GM23338 (cell line): Measurements from ENCODE around the gene TRAF4. TPM values are rescaled to one million over a fixed set of nuclear protein-coding genes. Genes with fewer than 3 reads are reported as not detected.
A peak's percentile ranks its signal among the peaks of the same experiment; 100 is the strongest.

Experiments used
- ATAC-seq: fragments of 200-7000 bp; cut with Tn5 transposase; 3 replicates; pipeline ENCODE4 v1.9.1; 2020
- DNase-seq: peaks from one replicate; pipeline ENCODE4 v3.0.0-alpha.2; 2015; ENCODE audit warnings: low spot score
- H2AFZ ChIP-seq: fragments of 200-600 bp; sonication (generic); 2 replicates; pipeline ENCODE4 v1.8.0; 2016; ENCODE audit warnings: antibody characterized with exemption, mild to moderate bottlenecking, moderate library complexity
- H3F3A ChIP-seq: fragments of 200-600 bp; sonication (generic); replicated peaks from 2 replicates; pipeline ENCODE4 v1.8.0; 2017; ENCODE audit warnings: antibody characterized with exemption, mixed run types, low read depth
- H3K27ac ChIP-seq: fragments of 200-600 bp; sonication (generic); 2 replicates; pipeline ENCODE4 v1.6.1; 2016; ENCODE audit warnings: low read depth
- H3K27me3 ChIP-seq: fragments of 200-600 bp; sonication (generic); 2 replicates; pipeline ENCODE4 v1.8.0; 2016; ENCODE audit warnings: mild to moderate bottlenecking, mixed run types, moderate library complexity; ENCODE audit not compliant: insufficient read depth
- H3K36me3 ChIP-seq: fragments of 200-600 bp; sonication (generic); 2 replicates; pipeline ENCODE4 v1.8.0; 2016; ENCODE audit warnings: mild to moderate bottlenecking; ENCODE audit not compliant: insufficient read depth
- H3K4me1 ChIP-seq: fragments of 200-600 bp; sonication (generic); 2 replicates; pipeline ENCODE4 v1.8.0; 2016; ENCODE audit warnings: mild to moderate bottlenecking, moderate library complexity; ENCODE audit not compliant: insufficient read depth
- H3K4me2 ChIP-seq: fragments of 200-600 bp; sonication (generic); 2 replicates; pipeline ENCODE4 v1.7.1; 2017; ENCODE audit warnings: mixed run types
- H3K4me3 ChIP-seq: fragments of 200-600 bp; sonication (generic); 2 replicates; pipeline ENCODE4 v1.6.1; 2016; ENCODE audit warnings: mixed run types
- H3K79me2 ChIP-seq: fragments of 200-600 bp; sonication (generic); replicated peaks from 2 replicates; pipeline ENCODE4 v1.8.0; 2017; ENCODE audit warnings: mild to moderate bottlenecking; ENCODE audit not compliant: insufficient read depth
- H3K9me2 ChIP-seq: fragments of 200-600 bp; sonication (generic); 2 replicates; pipeline ENCODE4 v1.8.0; 2017; ENCODE audit not compliant: insufficient read depth
- H4K20me1 ChIP-seq: fragments of 200-600 bp; sonication (generic); replicated peaks from 2 replicates; pipeline ENCODE4 v1.8.0; 2017; ENCODE audit warnings: mild to moderate bottlenecking; ENCODE audit not compliant: insufficient read depth
- H3K27ac Mint-ChIP-seq: 2 replicates; pipeline ENCODE4 v1.8.0; 2020; ENCODE audit warnings: inconsistent platforms, mild to moderate bottlenecking, moderate library complexity, mixed read lengths
- H3K27me3 Mint-ChIP-seq: 3 replicates; pipeline ENCODE4 v1.8.0; 2022; ENCODE audit warnings: low read depth, mild to moderate bottlenecking, moderate library complexity, mixed read lengths, inconsistent platforms; ENCODE audit not compliant: insufficient read depth, poor library complexity
- H3K36me3 Mint-ChIP-seq: 3 replicates; pipeline ENCODE4 v1.8.0; 2021; ENCODE audit warnings: low read depth, mild to moderate bottlenecking, inconsistent platforms, moderate library complexity, mixed read lengths
- H3K4me1 Mint-ChIP-seq: 3 replicates; pipeline ENCODE4 v1.8.0; 2020; ENCODE audit warnings: mild to moderate bottlenecking, inconsistent platforms, mixed read lengths
- H3K4me3 Mint-ChIP-seq: 3 replicates; pipeline ENCODE4 v1.8.0; 2021; ENCODE audit warnings: moderate library complexity, mild to moderate bottlenecking, inconsistent platforms, mixed read lengths
- H3K9me3 Mint-ChIP-seq: 3 replicates; pipeline ENCODE4 v1.8.0; 2020; ENCODE audit warnings: moderate library complexity, mild to moderate bottlenecking, inconsistent platforms, mixed read lengths
- CREB1 ChIP-seq: fragments of 250-450 bp; sonication (Bioruptor Pico); IDR thresholded peaks from 2 replicates; pipeline ENCODE4 v1.5.0; 2020; ENCODE audit warnings: low read depth, mild to moderate bottlenecking, moderate library complexity
- CTCF ChIP-seq, 2 experiments: fragments of 200-600 bp in 1 of 2; sonication (generic) in 1 of 2; conservative IDR thresholded peaks; 2 replicates each; pipeline versions ENCODE4 v1.5.1 to v1.6.1; 2016 to 2017; ENCODE audit warnings: antibody characterized with exemption in 2 of 2, low read depth in 2 of 2, mild to moderate bottlenecking in 2 of 2, moderate library complexity in 1 of 2
- EZH2phosphoT487 ChIP-seq: fragments of 200-600 bp; sonication (generic); IDR thresholded peaks from one replicate; pipeline ENCODE4 v1.8.1; 2018; ENCODE audit warnings: antibody characterized with exemption; ENCODE audit not compliant: unreplicated experiment
- NANOG ChIP-seq: IDR thresholded peaks from 2 replicates; pipeline ENCODE4 v1.6.1; 2016; ENCODE audit warnings: antibody characterized with exemption, borderline replicate concordance
- POLR2AphosphoS5 ChIP-seq: IDR thresholded peaks from 2 replicates; pipeline ENCODE4 v1.6.1; 2016; ENCODE audit warnings: antibody characterized with exemption, low read depth
- STAT1 ChIP-seq: IDR thresholded peaks from one replicate; pipeline ENCODE4 v1.6.1; 2016; ENCODE audit warnings: antibody characterized with exemption; ENCODE audit not compliant: unreplicated experiment
- ZNF114 ChIP-seq: fragments of 250-450 bp; sonication (Bioruptor Pico); IDR thresholded peaks from 2 replicates; pipeline ENCODE4 v1.5.0; 2020; ENCODE audit warnings: mild to moderate bottlenecking, moderate library complexity
- ZNF331 ChIP-seq: fragments of 250-450 bp; sonication (Bioruptor Pico); IDR thresholded peaks from 2 replicates; pipeline ENCODE4 v1.5.0; 2020; ENCODE audit warnings: low read depth, mild to moderate bottlenecking, moderate library complexity
- polyA plus RNA-seq: library from polyadenylated mRNA; unstranded; fragments of >200 nt; fragmentation: Nextera tagmentation; extraction: Ambion mirVana; gene quantifications from 2 replicates; pipeline ENCODE4 v1.2.1, GENCODE V29; 2016
- total RNA-seq: library from RNA; depleted of rRNA; stranded (reverse); fragments of >200 nt; shearing (Covaris generic); gene quantifications from 2 replicates; pipeline ENCODE4 v1.2.3, GENCODE V29; 2014
- TF ChIP-seq, protein P1 (sequence below): fragments of 250-450 bp; sonication (Bioruptor Pico); IDR thresholded peaks from 2 replicates; pipeline ENCODE4 v1.5.0; 2020; ENCODE audit warnings: mild to moderate bottlenecking, moderate library complexity

The TRAF4 gene
- total and polyA plus RNA-seq, 2 experiments from 2014 or later, result 63.5 to 152 TPM

GRCh38 chr17:28749516-28750177 is 5.8 kb downstream of the TRAF4 start (continued):
- TF ChIP-seq, protein P1, sequence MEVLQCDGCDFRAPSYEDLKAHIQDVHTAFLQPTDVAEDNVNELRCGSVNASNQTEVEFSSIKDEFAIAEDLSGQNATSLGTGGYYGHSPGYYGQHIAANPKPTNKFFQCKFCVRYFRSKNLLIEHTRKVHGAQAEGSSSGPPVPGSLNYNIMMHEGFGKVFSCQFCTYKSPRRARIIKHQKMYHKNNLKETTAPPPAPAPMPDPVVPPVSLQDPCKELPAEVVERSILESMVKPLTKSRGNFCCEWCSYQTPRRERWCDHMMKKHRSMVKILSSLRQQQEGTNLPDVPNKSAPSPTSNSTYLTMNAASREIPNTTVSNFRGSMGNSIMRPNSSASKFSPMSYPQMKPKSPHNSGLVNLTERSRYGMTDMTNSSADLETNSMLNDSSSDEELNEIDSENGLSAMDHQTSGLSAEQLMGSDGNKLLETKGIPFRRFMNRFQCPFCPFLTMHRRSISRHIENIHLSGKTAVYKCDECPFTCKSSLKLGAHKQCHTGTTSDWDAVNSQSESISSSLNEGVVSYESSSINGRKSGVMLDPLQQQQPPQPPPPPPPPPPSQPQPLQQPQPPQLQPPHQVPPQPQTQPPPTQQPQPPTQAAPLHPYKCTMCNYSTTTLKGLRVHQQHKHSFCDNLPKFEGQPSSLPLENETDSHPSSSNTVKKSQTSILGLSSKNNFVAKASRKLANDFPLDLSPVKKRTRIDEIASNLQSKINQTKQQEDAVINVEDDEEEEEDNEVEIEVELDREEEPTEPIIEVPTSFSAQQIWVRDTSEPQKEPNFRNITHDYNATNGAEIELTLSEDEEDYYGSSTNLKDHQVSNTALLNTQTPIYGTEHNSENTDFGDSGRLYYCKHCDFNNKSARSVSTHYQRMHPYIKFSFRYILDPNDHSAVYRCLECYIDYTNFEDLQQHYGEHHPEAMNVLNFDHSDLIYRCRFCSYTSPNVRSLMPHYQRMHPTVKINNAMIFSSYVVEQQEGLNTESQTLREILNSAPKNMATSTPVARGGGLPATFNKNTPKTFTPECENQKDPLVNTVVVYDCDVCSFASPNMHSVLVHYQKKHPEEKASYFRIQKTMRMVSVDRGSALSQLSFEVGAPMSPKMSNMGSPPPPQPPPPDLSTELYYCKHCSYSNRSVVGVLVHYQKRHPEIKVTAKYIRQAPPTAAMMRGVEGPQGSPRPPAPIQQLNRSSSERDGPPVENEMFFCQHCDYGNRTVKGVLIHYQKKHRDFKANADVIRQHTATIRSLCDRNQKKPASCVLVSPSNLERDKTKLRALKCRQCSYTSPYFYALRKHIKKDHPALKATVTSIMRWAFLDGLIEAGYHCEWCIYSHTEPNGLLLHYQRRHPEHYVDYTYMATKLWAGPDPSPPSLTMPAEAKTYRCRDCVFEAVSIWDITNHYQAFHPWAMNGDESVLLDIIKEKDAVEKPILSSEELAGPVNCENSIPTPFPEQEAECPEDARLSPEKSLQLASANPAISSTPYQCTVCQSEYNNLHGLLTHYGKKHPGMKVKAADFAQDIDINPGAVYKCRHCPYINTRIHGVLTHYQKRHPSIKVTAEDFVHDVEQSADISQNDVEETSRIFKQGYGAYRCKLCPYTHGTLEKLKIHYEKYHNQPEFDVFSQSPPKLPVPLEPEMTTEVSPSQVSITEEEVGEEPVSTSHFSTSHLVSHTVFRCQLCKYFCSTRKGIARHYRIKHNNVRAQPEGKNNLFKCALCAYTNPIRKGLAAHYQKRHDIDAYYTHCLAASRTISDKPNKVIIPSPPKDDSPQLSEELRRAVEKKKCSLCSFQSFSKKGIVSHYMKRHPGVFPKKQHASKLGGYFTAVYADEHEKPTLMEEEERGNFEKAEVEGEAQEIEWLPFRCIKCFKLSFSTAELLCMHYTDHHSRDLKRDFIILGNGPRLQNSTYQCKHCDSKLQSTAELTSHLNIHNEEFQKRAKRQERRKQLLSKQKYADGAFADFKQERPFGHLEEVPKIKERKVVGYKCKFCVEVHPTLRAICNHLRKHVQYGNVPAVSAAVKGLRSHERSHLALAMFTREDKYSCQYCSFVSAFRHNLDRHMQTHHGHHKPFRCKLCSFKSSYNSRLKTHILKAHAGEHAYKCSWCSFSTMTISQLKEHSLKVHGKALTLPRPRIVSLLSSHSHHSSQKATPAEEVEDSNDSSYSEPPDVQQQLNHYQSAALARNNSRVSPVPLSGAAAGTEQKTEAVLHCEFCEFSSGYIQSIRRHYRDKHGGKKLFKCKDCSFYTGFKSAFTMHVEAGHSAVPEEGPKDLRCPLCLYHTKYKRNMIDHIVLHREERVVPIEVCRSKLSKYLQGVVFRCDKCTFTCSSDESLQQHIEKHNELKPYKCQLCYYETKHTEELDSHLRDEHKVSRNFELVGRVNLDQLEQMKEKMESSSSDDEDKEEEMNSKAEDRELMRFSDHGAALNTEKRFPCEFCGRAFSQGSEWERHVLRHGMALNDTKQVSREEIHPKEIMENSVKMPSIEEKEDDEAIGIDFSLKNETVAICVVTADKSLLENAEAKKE (CRISPR knock-in tag), result no peak
- no peak for TF ChIP-seq ZNF331
- TF ChIP-seq NANOG, result no peak
- TF ChIP-seq EZH2phosphoT487, result no peak
- no peak for TF ChIP-seq ZNF114 (CRISPR knock-in tag)

GRCh38 chr17:28750178-28751047 is 6.6 kb downstream of the TRAF4 start:
- no peaks in the 10 kb centered on the region for H3K9me3 Mint-ChIP-seq
- no peak overlapping the region for H2AFZ ChIP-seq
- peaks cover 40% of the 10 kb centered on the region for H3K4me1 Mint-ChIP-seq
- H3K27ac ChIP-seq, result peak overlapping the region; percentile 51; the same call in 1 of the 2 replicates
- H3K79me2 ChIP-seq, result peaks cover 20% of the 10 kb centered on the region
- peaks cover 27% of the 10 kb centered on the region for H4K20me1 ChIP-seq
- no peak overlapping the region for H3K4me3 ChIP-seq
- peak overlapping the region; percentile 65 for H3K27ac Mint-ChIP-seq
- peaks cover 71% of the 10 kb centered on the region for H3K36me3 Mint-ChIP-seq
- peaks cover 34% of the 10 kb centered on the region for H3K36me3 ChIP-seq
- H3K27me3 Mint-ChIP-seq, result peaks cover 52% of the 10 kb centered on the region
- ATAC-seq (peak; percentile 47), DNase-seq (peak; percentile 98)
- H3K9me2 ChIP-seq, result no peaks in the 10 kb centered on the region
- no peak overlapping the region for H3K4me3 Mint-ChIP-seq
- H3K27me3 ChIP-seq, result no peaks in the 10 kb centered on the region
- H3K4me1 ChIP-seq, result peaks cover 27% of the 10 kb centered on the region
- peak overlapping the region; percentile 6 for H3K4me2 ChIP-seq
- peaks cover 76% of the 10 kb centered on the region for H3F3A ChIP-seq
- TF ChIP-seq ZNF331 (no peak), CREB1 (peak; percentile 39; the same call in 1 of the 2 replicates), STAT1 (no peak), POLR2AphosphoS5 (peak; percentile 62), CTCF (conservative IDR thresholded peaks at IDR 0.05; ENCODE audit: low read depth in 2 of 2) (peak; percentile 97 to 98)
